HEK293 (cell line): ENCODE results near the gene ADGRL1.

Experiments used
- ZNF248 ChIP-seq: fragments of 450-650 bp; formaldehyde crosslinking; IDR thresholded peaks from 2 replicates; pipeline ENCODE4 v1.5.1; 2017; ENCODE audit warnings: missing biosample characterization, missing genetic modification characterization
- ZNF513 ChIP-seq: fragments of 450-650 bp; IDR thresholded peaks from 2 replicates; pipeline ENCODE4 v1.5.1; 2018; ENCODE audit warnings: missing biosample characterization, missing genetic modification characterization
- ZSCAN4 ChIP-seq: fragments of 450-650 bp; formaldehyde crosslinking; IDR thresholded peaks from 2 replicates; pipeline ENCODE4 v1.5.1; 2017; ENCODE audit warnings: missing biosample characterization, missing genetic modification characterization
- TF ChIP-seq, protein P1 (sequence below): fragments of 450-650 bp; formaldehyde crosslinking; IDR thresholded peaks from 2 replicates; pipeline ENCODE4 v1.5.1; 2016; ENCODE audit warnings: missing biosample characterization, missing genetic modification characterization

- TF ChIP-seq, protein P1, sequence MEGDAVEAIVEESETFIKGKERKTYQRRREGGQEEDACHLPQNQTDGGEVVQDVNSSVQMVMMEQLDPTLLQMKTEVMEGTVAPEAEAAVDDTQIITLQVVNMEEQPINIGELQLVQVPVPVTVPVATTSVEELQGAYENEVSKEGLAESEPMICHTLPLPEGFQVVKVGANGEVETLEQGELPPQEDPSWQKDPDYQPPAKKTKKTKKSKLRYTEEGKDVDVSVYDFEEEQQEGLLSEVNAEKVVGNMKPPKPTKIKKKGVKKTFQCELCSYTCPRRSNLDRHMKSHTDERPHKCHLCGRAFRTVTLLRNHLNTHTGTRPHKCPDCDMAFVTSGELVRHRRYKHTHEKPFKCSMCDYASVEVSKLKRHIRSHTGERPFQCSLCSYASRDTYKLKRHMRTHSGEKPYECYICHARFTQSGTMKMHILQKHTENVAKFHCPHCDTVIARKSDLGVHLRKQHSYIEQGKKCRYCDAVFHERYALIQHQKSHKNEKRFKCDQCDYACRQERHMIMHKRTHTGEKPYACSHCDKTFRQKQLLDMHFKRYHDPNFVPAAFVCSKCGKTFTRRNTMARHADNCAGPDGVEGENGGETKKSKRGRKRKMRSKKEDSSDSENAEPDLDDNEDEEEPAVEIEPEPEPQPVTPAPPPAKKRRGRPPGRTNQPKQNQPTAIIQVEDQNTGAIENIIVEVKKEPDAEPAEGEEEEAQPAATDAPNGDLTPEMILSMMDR: peak; percentile 99
- TF ChIP-seq ZSCAN4 (tag by site-specific recombination) (no peak), ZNF248 (no peak), ZNF513 (tag by site-specific recombination) (no peak)
Observed at GRCh38 chr19:14136509-14137281, 69.3 kb downstream of the ADGRL1 start, which contains the start of gene ASF1B.
